Ishikawa (cell line): ENCODE data around the gene MRPS24.

Experiments
- CREB1 ChIP-seq: IDR thresholded peaks from 2 replicates; pipeline ENCODE4 v1.6.1; 2012; ENCODE audit warnings: low read depth
- EP300 ChIP-seq: IDR thresholded peaks from 2 replicates; pipeline ENCODE4 v1.6.1; 2012; ENCODE audit warnings: borderline replicate concordance
- FOXM1 ChIP-seq: IDR thresholded peaks from 2 replicates; pipeline ENCODE4 v1.6.1; 2012; ENCODE audit warnings: low read depth, borderline replicate concordance
- RAD21 ChIP-seq: IDR thresholded peaks from 2 replicates; pipeline ENCODE4 v1.6.1; 2012; ENCODE audit warnings: low read depth
- YY1 ChIP-seq: IDR thresholded peaks from 2 replicates; pipeline ENCODE4 v1.6.1; 2012; ENCODE audit warnings: low read depth
- ZBTB7A ChIP-seq: IDR thresholded peaks from 2 replicates; pipeline ENCODE4 v1.6.1; 2012; ENCODE audit warnings: low read depth
- TF ChIP-seq, protein P1 (sequence below): IDR thresholded peaks from 2 replicates; pipeline ENCODE4 v1.6.1; 2012
- TF ChIP-seq, protein P2 (sequence below): IDR thresholded peaks from 2 replicates; pipeline ENCODE4 v1.6.1; 2012; ENCODE audit warnings: low read depth, mild to moderate bottlenecking
- TF ChIP-seq, protein P3 (sequence below): IDR thresholded peaks from 2 replicates; pipeline ENCODE4 v1.6.1; 2012

DNA sequence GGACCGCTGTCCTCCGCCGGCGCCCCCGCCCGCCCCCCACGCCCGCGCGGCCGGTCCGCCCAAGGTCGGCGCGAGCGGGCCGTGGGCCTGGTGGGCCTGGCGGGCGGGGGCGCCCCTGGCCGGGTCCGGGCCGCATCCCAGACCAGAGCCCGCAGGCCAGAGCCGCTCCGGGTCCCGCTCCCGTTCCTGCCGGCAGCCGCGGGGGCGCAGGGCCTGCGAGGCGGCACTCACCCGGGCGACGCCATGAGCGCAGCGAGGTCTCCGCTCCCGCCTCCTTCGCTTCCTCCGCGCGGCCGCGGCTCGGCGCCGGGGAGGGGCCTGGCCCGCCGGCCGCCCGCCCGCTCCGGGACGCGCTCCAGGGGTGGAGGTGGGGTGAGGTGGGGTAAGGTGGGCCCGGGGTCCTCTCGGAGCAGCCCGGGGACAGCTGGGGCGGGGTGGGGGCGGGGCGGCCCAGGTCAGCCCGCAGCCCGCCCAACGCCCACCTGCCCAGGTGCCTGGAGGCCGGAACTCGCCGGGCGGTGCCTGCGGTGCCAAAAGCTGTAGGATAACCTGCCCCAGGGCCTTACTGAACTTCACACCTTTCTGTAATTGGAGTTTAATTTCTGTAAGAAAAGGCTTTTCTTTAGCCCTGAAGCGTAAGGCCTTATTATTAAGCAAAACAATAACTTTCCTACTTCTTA is 37.2 kb upstream of the MRPS24 start, which contains the start of gene URGCP:
- TF ChIP-seq YY1: peak; percentile 78
- TF ChIP-seq CREB1: no peak
- peak; percentile 43; the same call in 1 of the 2 replicates for TF ChIP-seq ZBTB7A
- TF ChIP-seq, protein P1, sequence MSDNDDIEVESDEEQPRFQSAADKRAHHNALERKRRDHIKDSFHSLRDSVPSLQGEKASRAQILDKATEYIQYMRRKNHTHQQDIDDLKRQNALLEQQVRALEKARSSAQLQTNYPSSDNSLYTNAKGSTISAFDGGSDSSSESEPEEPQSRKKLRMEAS: peak; percentile 57; the same call in 1 of the 2 replicates
- TF ChIP-seq, protein P2, sequence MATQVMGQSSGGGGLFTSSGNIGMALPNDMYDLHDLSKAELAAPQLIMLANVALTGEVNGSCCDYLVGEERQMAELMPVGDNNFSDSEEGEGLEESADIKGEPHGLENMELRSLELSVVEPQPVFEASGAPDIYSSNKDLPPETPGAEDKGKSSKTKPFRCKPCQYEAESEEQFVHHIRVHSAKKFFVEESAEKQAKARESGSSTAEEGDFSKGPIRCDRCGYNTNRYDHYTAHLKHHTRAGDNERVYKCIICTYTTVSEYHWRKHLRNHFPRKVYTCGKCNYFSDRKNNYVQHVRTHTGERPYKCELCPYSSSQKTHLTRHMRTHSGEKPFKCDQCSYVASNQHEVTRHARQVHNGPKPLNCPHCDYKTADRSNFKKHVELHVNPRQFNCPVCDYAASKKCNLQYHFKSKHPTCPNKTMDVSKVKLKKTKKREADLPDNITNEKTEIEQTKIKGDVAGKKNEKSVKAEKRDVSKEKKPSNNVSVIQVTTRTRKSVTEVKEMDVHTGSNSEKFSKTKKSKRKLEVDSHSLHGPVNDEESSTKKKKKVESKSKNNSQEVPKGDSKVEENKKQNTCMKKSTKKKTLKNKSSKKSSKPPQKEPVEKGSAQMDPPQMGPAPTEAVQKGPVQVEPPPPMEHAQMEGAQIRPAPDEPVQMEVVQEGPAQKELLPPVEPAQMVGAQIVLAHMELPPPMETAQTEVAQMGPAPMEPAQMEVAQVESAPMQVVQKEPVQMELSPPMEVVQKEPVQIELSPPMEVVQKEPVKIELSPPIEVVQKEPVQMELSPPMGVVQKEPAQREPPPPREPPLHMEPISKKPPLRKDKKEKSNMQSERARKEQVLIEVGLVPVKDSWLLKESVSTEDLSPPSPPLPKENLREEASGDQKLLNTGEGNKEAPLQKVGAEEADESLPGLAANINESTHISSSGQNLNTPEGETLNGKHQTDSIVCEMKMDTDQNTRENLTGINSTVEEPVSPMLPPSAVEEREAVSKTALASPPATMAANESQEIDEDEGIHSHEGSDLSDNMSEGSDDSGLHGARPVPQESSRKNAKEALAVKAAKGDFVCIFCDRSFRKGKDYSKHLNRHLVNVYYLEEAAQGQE: no peak
- TF ChIP-seq RAD21: no peak
- no peak for TF ChIP-seq EP300
- TF ChIP-seq, protein P3, sequence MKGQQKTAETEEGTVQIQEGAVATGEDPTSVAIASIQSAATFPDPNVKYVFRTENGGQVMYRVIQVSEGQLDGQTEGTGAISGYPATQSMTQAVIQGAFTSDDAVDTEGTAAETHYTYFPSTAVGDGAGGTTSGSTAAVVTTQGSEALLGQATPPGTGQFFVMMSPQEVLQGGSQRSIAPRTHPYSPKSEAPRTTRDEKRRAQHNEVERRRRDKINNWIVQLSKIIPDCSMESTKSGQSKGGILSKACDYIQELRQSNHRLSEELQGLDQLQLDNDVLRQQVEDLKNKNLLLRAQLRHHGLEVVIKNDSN: no peak
- no peak for TF ChIP-seq FOXM1
